GM19397 (cell line): ENCODE results near the gene PTPRO.

Experiments
- ATAC-seq: cut with Tn5 transposase; IDR thresholded peaks from one replicate; pipeline ENCODE4 v1.9.1; 2021; ENCODE audit warnings: mild to moderate bottlenecking, moderate library complexity; ENCODE audit not compliant: unreplicated experiment

Gene PTPRO

GRCh38 chr12:15443611-15444010 is 121.3 kb downstream of the PTPRO start:
- ATAC-seq, result no peak

- ATAC-seq, result no peak
These were observed 122.2 kb downstream of the PTPRO start for GRCh38 chr12:15444523-15444922.

GRCh38 chr12:15446807-15447206 is 124.5 kb downstream of the PTPRO start:
- ATAC-seq, result no peak

GRCh38 chr12:15453613-15454012 is 131.3 kb downstream of the PTPRO start:
- ATAC-seq, result no peak

- ATAC-seq, result no peak
These were observed 135.7 kb downstream of the PTPRO start for GRCh38 chr12:15458008-15458407.

DNA sequence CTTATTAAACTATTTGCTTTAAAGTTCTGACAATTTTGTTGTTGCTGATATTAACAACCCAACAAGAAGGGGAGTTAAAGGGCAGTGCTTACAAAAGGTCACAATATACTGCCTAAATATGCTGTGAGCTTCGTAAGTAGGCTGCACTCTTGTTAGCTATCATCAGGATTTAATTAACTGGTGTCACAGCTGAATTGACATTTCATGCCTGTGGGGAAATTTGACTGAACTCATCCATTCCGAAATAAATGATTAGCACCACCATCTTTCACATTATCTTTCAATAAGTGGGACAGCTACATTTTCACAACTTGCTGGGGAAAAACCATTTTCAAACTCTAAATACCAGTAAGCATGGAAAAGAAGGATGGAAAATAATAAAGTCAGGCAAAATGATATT is 146.6 kb downstream of the PTPRO start:
- ATAC-seq, result no peak

GRCh38 chr12:15469356-15469755 is 147.0 kb downstream of the PTPRO start:
- ATAC-seq, result no peak

DNA sequence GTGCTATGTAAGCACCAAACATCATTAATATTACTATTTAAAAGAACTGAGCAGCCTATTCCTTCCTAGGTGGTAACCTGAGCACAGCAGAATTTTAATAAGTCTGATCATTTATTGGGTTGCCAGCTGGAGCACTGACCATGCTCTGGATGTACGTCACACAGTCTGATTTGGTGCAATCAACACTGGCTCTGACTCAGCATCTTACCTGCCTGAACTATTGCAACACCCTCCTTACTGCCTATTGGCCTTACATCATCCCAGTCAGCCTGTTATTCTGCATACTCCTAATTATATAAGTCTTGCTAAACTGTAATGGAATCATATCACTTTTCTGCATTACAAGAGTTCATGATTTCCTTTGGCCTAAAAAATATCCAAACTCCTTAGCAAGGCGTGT is 149.7 kb downstream of the PTPRO start:
- no peak for ATAC-seq

DNA sequence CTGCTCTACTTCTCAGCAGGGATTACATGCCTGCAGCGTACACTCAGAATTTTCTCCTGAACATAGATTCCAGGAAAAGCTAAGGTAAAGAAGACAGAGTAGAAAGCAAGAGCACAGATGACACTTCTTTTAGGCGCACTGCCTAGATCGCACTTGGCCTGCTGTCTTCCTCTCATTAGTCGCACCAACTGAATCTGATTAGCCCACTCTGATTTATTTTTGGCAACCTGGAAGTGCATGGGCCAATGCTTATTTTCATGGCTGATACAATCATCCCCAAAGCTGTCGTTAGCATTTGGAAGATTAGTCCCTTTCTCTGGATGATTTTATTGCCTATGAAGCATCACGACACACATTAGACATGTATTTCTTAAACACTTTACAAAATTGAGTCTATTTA is 152.5 kb downstream of the PTPRO start:
- no peak for ATAC-seq

- ATAC-seq, result no peak
These were observed 155.5 kb downstream of the PTPRO start for GRCh38 chr12:15477761-15478160.

DNA sequence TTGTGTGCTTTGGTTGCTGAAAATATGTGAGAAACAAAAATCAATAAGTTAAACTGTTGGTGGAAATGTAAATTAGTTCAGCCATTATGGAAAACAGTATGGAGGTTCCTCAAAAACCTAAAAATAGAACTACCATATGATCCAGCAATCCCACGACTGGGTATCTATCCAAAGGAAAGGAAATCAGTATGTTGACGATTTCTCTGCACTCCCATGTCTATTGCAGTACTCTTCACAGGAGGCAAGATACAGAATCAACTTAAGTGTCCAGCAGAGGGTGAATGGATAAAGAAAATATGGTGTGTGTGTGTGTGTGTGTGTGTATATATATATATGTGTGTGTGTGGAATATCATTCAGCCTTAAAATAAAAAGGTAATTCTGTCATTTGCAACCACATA is 159.5 kb downstream of the PTPRO start:
- no peak for ATAC-seq

DNA sequence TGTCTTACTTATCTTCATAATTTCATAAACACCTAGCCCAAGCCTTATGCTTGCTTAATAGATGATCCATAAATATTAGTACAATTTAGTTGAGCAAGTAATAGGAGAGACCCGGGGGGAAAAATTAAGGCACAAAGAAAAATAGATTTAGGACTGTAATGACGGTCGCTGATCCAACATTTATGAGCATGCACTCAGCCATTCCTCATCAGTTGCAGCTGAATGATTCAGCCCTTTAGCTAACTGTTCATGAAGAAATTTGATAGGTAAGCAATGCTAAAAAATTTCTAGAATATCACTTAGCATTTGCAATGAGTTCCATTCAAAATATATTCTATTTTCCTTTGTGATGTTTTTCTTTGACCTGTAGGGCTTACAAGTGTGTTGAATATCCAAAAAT is 163.2 kb downstream of the PTPRO start:
- ATAC-seq, result no peak

- ATAC-seq, result no peak
These were observed 164.6 kb downstream of the PTPRO start for GRCh38 chr12:15486859-15487258.

DNA sequence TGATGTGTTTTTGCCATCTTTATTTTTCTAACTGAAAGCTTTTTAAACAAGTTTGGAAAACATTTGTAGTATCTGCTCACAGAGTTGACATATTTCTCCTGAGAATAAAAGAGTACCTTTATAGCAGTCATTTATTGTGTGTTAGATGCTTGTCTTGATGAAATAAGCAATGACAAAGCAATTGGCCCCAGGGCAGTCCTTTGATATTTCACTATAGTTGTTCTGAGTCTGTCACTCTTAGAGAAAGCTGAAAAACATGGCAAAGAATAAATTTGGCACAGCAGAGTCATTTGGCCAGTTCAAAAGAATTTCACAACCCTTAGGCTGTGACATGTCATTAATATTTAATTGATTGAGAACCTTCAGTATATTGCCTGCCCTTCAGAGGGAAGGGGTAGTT is 166.2 kb downstream of the PTPRO start:
- ATAC-seq, result no peak

DNA sequence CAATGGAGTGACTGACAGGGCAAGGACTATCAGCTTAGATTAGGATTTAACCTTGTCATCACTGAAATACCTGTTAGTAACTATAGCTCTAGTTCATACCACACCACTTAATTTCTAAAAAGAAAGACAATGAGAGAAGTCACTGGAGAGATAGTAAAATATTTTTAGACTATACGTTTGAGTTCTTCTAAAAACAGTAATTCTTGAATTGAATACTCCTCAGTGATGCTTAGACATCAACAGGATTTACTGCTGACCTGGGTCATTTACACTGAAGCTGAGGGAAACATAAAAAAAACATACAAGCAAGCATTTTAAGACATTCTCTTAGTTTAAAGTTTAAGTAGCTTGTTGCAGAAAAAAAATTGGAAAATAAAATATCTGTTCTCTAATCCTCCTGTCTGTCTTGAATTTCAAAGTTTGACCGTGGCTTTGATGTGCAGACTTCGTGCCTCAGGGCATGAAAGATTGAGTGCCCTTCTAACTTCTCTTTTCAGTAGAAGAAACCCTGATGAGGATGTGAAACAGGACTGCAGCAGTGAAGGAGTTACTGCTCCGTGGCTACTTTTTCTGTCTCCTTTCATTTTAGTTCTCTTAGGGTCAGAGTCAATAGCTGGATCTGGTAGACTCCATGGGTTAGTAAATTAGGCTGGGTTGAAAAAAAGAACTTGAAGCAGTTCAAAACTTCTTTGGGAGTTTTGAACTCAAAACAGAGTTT is 172.2 kb downstream of the PTPRO start:
- ATAC-seq, result peak; percentile 53

- no peak for ATAC-seq
These were observed 173.4 kb downstream of the PTPRO start for GRCh38 chr12:15495746-15496145.

DNA sequence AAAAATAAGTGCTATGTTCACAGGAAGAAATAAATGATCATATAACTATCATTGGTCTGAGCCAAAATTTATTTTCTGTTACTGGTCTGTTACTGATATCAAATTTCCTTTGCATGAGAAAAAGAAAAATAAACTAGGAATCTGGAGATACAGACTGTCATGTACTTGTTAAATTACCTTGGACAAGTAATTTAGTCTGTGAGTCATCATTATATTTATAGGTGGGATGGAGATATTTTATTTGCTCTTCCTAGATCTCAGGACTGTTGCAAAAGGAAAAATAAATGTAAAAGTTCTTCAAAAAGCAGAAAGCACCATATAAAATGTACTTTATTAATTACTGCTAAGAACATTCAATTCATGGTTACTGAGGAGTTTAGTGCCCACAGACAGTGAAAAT is 174.4 kb downstream of the PTPRO start:
- no peak for ATAC-seq

GRCh38 chr12:15497671-15498292 is 175.5 kb downstream of the PTPRO start:
- no peak for ATAC-seq

- ATAC-seq, result no peak
These were observed 179.9 kb downstream of the PTPRO start for GRCh38 chr12:15502211-15502610.

- ATAC-seq, result no peak
These were observed 183.3 kb downstream of the PTPRO start for GRCh38 chr12:15505616-15506015.

DNA sequence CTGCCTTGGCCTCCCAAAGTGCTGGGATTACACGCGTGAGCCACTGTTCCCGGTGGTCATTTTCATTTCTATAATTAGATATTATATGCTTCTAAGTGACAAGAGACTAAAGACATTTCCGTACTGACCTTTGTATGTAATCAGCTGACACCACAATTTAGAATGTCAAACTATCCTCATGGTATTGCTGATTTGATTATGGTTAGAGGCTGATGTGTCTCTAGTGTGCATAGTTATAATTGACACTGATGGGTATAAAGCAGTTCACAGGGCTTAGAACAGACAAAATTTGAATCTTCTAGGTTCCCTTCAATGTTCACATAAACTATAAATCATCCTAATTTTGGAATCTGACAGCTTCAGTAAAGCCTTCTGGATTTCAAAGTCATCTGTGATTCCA is 192.7 kb downstream of the PTPRO start:
- ATAC-seq, result no peak

DNA sequence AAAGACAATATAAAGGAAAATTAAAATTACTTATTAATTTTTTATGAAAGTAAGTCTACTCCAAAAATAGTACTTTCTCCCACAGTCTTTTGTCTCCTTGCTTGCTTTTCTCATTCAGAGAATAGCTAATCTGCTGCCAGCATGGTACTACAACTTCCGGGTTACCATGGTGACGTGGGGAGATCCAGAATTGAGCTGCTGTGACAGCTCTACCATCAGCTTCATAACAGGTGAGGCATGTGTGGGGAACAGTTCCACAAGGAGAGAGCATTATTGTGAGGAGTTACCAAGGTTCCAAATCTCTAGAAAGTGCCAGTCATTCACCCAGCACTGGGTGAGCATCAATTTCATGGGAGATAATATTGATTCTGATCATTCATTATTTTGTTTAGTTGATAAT is 197.8 kb downstream of the PTPRO start:
- ATAC-seq, result no peak

- ATAC-seq, result no peak
These were observed 198.5 kb downstream of the PTPRO start for GRCh38 chr12:15520844-15521243.
